HepG2 (cell line): ENCODE data around the gene MIB2. TPM values are rescaled to one million over a fixed set of nuclear protein-coding genes. Genes with fewer than 3 reads are reported as not detected.
"Not testable (repeated sequence)": the region's sequence is repeated elsewhere in the genome, so short reads cannot be mapped to it uniquely, and the experiment has no call there.

ENCODE experiments used
- CREM ChIP-seq, 2 experiments: sonication (generic) in 1 of 2; formaldehyde crosslinking in 1 of 2; IDR thresholded peaks; 2 replicates each; pipeline versions ENCODE4 v1.4.0 to v1.6.1; 2016 to 2020; ENCODE audit warnings: antibody characterized with exemption in 1 of 2, mild to moderate bottlenecking in 1 of 2, missing genetic modification reagents in 1 of 2
- ELF3 ChIP-seq: IDR thresholded peaks from 2 replicates; pipeline ENCODE4 v1.6.1; 2016; ENCODE audit warnings: missing genetic modification reagents, missing compliant biosample characterization
- ESRRA ChIP-seq: sonication (generic); formaldehyde crosslinking; IDR thresholded peaks from 2 replicates; pipeline ENCODE4 v1.5.1; 2020; ENCODE audit warnings: mild to moderate bottlenecking, low read depth, missing genetic modification reagents
- ETV5 ChIP-seq: IDR thresholded peaks from 2 replicates; pipeline ENCODE4 v1.6.1; 2018; ENCODE audit warnings: missing biosample characterization, missing genetic modification reagents, inconsistent platforms, borderline replicate concordance
- FOXA3 ChIP-seq: IDR thresholded peaks from 2 replicates; pipeline ENCODE4 v1.6.1; 2016; ENCODE audit warnings: missing genetic modification reagents, missing compliant biosample characterization
- FOXK1 ChIP-seq: sonication (generic); formaldehyde crosslinking; IDR thresholded peaks from 2 replicates; pipeline ENCODE4 v1.4.0; 2020; ENCODE audit warnings: low read depth, missing genetic modification reagents, borderline replicate concordance
- KDM5A ChIP-seq: fragments of 200-600 bp; sonication (generic); IDR thresholded peaks from 2 replicates; pipeline ENCODE4 v1.7.0; 2018; ENCODE audit warnings: antibody characterized with exemption, mild to moderate bottlenecking, low read length, borderline replicate concordance
- MED1 ChIP-seq: sonication (generic); formaldehyde crosslinking; IDR thresholded peaks from 2 replicates; pipeline ENCODE4 v1.4.0; 2020; ENCODE audit warnings: missing genetic modification reagents
- NONO ChIP-seq, 2 experiments: fragments of 450-650 bp in 1 of 2; sonication (generic) in 1 of 2; formaldehyde crosslinking in 1 of 2; IDR thresholded peaks in 1 of 2; conservative IDR thresholded peaks in 1 of 2; 2 replicates each; pipeline versions ENCODE4 v1.6.1 to v1.8.0; 2017 to 2022; ENCODE audit warnings: mild to moderate bottlenecking in 1 of 2, missing genetic modification reagents in 1 of 2, moderate library complexity in 1 of 2
- PHF20 ChIP-seq: sonication (generic); formaldehyde crosslinking; IDR thresholded peaks from 2 replicates; pipeline ENCODE4 v1.5.0; 2020; ENCODE audit warnings: mild to moderate bottlenecking, missing genetic modification reagents
- POGZ ChIP-seq: sonication (generic); formaldehyde crosslinking; IDR thresholded peaks from 2 replicates; pipeline ENCODE4 v1.4.0; 2020; ENCODE audit warnings: mild to moderate bottlenecking, missing genetic modification reagents
- RXRB ChIP-seq: IDR thresholded peaks from 2 replicates; pipeline ENCODE4 v1.6.1; 2016; ENCODE audit warnings: borderline replicate concordance, missing genetic modification reagents, missing compliant biosample characterization
- SIX4 ChIP-seq: sonication (generic); formaldehyde crosslinking; IDR thresholded peaks from 2 replicates; pipeline ENCODE4 v1.4.0; 2020; ENCODE audit warnings: missing genetic modification reagents
- THAP11 ChIP-seq: IDR thresholded peaks from 2 replicates; pipeline ENCODE4 v1.6.1; 2016; ENCODE audit warnings: missing biosample characterization, missing genetic modification reagents
- YY1 ChIP-seq: IDR thresholded peaks from 2 replicates; pipeline ENCODE4 v1.6.1; 2011; ENCODE audit warnings: low read length, low read depth, moderate library complexity, mild to moderate bottlenecking; ENCODE audit not compliant: insufficient read depth, insufficient replicate concordance
- ZFY ChIP-seq: sonication (generic); formaldehyde crosslinking; IDR thresholded peaks from 2 replicates; pipeline ENCODE4 v1.4.0; 2020; ENCODE audit warnings: missing genetic modification reagents
- ZNF839 ChIP-seq: sonication (generic); formaldehyde crosslinking; IDR thresholded peaks from 2 replicates; pipeline ENCODE4 v1.4.0; 2020; ENCODE audit warnings: missing genetic modification reagents, mild to moderate bottlenecking, borderline replicate concordance
- polyA plus RNA-seq, 8 experiments: library from polyadenylated mRNA; depleted of rRNA in 3 of 8; stranded (reverse) in 7 of 8; unstranded in 1 of 8; fragments of >200 nt; fragmentation: Illumina TruSeq in 4 of 8; extraction: Trizol in 4 of 8; gene quantifications; 2 replicates each; pipeline versions ENCODE4 v1.2.1 to v1.2.3, GENCODE V29; 2011 to 2016; ENCODE audit warnings: low read depth in 4 of 8, missing spikeins in 1 of 8, mixed read lengths in 1 of 8; ENCODE audit not compliant: insufficient read depth in 1 of 8
- total RNA-seq, 5 experiments: library from RNA; depleted of rRNA; stranded (reverse); fragments of >200 nt; fragmentation: Illumina TruSeq; extraction: Trizol; gene quantifications; 2 replicates each; pipeline ENCODE4 v1.2.3, GENCODE V29; 2016; ENCODE audit warnings: low read depth in 1 of 5
- TF ChIP-seq, protein P1 (sequence below), 2 experiments: fragments of 450-650 bp in 1 of 2; sonication (generic) in 1 of 2; formaldehyde crosslinking; IDR thresholded peaks; 2 replicates each; pipeline versions ENCODE4 v1.5.0 to v1.8.0; 2020 to 2022; ENCODE audit warnings: mild to moderate bottlenecking in 1 of 2, missing genetic modification reagents in 1 of 2
- TF ChIP-seq, protein P2 (sequence below): sonication (generic); formaldehyde crosslinking; IDR thresholded peaks from 2 replicates; pipeline ENCODE4 v1.4.0; 2020; ENCODE audit warnings: mild to moderate bottlenecking, missing genetic modification reagents
- TF ChIP-seq, protein P3 (sequence below): IDR thresholded peaks from 2 replicates; pipeline ENCODE4 v1.6.1; 2018; ENCODE audit warnings: missing genetic modification reagents, mild to moderate bottlenecking, missing compliant biosample characterization
- TF ChIP-seq, protein P4 (sequence below): sonication (generic); formaldehyde crosslinking; IDR thresholded peaks from 2 replicates; pipeline ENCODE4 v1.8.0; 2022; ENCODE audit warnings: low read depth, missing genetic modification reagents

The MIB2 gene
- total and polyA plus RNA-seq, 2 of the 13 experiments (the other 11 are each of a cell fraction or from before 2014, with no cell fraction given): 19.9 to 30.4 TPM

DNA sequence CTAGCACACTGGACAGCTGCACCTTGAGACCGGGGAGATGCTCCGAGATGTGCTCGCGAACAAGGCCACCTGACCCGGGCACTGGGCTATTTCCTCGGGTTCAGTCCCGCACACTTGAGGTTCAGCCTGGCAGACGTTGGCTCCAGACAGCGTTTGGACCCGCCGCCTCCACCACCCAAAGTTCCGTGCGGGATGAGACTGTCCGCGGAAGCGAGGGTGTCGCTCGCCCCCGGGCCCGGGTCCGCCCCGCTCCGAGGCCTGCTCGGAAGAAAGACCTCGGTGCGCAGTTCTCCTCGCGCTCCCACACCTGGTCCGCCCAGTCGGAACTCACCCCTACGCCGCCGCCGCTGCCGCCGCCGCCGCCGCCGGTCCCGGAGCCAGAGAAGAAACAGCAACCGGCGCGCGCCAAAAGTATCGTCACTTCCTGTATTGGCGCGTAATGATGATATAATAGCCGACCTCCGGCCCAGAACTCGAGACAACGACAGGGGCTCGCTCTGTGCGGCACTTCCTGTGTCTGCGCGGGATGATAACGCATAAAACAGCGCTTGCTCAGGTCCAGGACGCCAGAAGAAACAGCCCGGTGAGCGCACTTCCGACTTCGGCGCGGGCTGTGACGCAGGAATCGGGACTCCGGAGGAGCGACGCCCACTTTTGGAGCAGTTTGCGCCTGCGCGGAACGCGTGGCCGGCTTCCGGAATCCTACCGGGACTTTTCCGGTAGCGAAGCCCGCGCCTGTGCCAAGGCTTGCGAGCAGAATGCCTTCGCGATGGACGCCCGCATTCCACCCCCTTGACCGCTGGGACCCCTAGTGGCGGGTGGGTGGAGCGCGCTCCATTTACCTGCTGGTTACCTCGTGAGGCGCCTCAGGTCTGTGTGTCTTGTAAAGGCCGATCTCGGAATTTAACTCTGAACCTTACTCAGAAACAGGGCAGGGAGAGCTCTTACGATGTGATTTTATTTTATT lies 43.6 kb downstream of the MIB2 start, which contains the start of gene CDK11B (continued):
- TF ChIP-seq FOXA3 (0 out of 2 replicates have a peak, but pooled peaks have one; percentile 35), YY1 (peak; percentile 11), NONO (CRISPR knock-in tag; conservative IDR thresholded peaks at IDR 0.05) (0 out of 2 replicates have a peak, but pooled peaks have one; percentile 33), THAP11 (CRISPR knock-in tag) (peak; percentile 93), SIX4 (CRISPR knock-in tag) (peak; percentile 28; the same call in 1 of the 2 replicates), ESRRA (0 out of 2 replicates have a peak, but pooled peaks have one; percentile 25), CREM (IDR thresholded peaks at IDR 0.05) (peak; percentile 96), CREM (CRISPR knock-in tag; IDR thresholded peaks at IDR 0.05) (peak; percentile 83), POGZ (CRISPR knock-in tag) (peak; percentile 41; the same call in 1 of the 2 replicates), PHF20 (CRISPR knock-in tag) (peak; percentile 94), ETV5 (CRISPR knock-in tag) (peak; percentile 58; the same call in 1 of the 2 replicates), ZFY (CRISPR knock-in tag) (peak; percentile 31; the same call in 1 of the 2 replicates), KDM5A (peak; percentile 94), FOXK1 (CRISPR knock-in tag) (peak; percentile 95), RXRB (CRISPR knock-in tag) (peak; percentile 73), MED1 (CRISPR knock-in tag) (peak; percentile 30; the same call in 1 of the 2 replicates), ZNF839 (0 out of 2 replicates have a peak, but pooled peaks have one; percentile 47), ELF3 (CRISPR knock-in tag) (peak; percentile 9; the same call in 1 of the 2 replicates)
- TF ChIP-seq, protein P1, sequence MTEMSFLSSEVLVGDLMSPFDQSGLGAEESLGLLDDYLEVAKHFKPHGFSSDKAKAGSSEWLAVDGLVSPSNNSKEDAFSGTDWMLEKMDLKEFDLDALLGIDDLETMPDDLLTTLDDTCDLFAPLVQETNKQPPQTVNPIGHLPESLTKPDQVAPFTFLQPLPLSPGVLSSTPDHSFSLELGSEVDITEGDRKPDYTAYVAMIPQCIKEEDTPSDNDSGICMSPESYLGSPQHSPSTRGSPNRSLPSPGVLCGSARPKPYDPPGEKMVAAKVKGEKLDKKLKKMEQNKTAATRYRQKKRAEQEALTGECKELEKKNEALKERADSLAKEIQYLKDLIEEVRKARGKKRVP (CRISPR knock-in tag; IDR thresholded peaks at IDR 0.05): peak in 1 of 2 experiments; percentile 29; a peak in 1 of 4 replicates
- TF ChIP-seq, protein P2, sequence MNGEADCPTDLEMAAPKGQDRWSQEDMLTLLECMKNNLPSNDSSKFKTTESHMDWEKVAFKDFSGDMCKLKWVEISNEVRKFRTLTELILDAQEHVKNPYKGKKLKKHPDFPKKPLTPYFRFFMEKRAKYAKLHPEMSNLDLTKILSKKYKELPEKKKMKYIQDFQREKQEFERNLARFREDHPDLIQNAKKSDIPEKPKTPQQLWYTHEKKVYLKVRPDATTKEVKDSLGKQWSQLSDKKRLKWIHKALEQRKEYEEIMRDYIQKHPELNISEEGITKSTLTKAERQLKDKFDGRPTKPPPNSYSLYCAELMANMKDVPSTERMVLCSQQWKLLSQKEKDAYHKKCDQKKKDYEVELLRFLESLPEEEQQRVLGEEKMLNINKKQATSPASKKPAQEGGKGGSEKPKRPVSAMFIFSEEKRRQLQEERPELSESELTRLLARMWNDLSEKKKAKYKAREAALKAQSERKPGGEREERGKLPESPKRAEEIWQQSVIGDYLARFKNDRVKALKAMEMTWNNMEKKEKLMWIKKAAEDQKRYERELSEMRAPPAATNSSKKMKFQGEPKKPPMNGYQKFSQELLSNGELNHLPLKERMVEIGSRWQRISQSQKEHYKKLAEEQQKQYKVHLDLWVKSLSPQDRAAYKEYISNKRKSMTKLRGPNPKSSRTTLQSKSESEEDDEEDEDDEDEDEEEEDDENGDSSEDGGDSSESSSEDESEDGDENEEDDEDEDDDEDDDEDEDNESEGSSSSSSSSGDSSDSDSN (CRISPR knock-in tag): peak; percentile 38; the same call in 1 of the 2 replicates
- not testable (repeated sequence) for TF ChIP-seq NONO (IDR thresholded peaks at IDR 0.05)
- TF ChIP-seq, protein P3, sequence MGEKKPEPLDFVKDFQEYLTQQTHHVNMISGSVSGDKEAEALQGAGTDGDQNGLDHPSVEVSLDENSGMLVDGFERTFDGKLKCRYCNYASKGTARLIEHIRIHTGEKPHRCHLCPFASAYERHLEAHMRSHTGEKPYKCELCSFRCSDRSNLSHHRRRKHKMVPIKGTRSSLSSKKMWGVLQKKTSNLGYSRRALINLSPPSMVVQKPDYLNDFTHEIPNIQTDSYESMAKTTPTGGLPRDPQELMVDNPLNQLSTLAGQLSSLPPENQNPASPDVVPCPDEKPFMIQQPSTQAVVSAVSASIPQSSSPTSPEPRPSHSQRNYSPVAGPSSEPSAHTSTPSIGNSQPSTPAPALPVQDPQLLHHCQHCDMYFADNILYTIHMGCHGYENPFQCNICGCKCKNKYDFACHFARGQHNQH (CRISPR knock-in tag): peak; percentile 54; the same call in 1 of the 2 replicates
- TF ChIP-seq, protein P4, sequence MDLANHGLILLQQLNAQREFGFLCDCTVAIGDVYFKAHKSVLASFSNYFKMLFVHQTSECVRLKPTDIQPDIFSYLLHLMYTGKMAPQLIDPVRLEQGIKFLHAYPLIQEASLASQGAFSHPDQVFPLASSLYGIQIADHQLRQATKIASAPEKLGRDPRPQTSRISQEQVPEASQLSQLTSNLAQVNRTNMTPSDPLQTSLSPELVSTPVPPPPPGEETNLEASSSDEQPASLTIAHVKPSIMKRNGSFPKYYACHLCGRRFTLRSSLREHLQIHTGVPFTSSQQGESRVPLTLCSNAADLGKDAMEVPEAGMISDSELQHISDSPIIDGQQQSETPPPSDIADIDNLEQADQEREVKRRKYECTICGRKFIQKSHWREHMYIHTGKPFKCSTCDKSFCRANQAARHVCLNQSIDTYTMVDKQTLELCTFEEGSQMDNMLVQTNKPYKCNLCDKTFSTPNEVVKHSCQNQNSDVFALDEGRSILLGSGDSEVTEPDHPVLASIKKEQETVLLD: peak; percentile 99
